ENCODE results near the gene ADAM22. TPM values are rescaled to one million over a fixed set of nuclear protein-coding genes. Genes with fewer than 3 reads are reported as not detected.

Gene ADAM22
- total RNA-seq, 4 donors from 2014 or later, result 0.53 to 2.7 (median 1.5) TPM

DNA sequence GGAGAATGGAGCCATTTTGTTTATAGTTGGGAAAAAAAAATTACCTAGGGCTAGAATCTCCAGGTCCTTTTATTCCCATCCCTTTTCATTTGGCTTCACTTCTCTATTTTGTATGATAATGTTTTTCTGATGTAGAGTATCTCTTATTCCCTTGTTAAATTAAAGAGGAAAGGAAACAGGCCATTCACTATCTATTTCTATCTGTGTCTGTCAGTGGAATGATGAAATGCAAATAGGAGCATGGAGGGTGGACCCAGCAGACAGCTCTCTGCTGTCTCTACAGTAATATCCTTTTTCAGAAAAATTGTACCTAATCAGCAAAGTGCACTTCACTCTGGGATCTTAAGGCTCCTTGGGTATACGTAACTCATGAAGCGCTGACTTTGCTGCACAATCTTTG is 149.8 kb downstream of the ADAM22 start:
- H3K36me3 ChIP-seq, result no peaks in the 10 kb centered on the region
- no peaks in the 10 kb centered on the region for H3K9me3 ChIP-seq
- WGBS, result 50% methylated on average over 2 of the region's 2 CpGs
- H3K27ac ChIP-seq, result no peak overlapping the region
- no peaks in the 10 kb centered on the region for H3K27me3 ChIP-seq
- no peaks in the 10 kb centered on the region for H3K4me1 ChIP-seq
- DNase-seq (ENCODE audit: low spot score in 2 of 2), result no peak
- TF ChIP-seq EP300 (IDR thresholded peaks at IDR 0.05) (no peak), POLR2AphosphoS5 (IDR thresholded peaks at IDR 0.05) (no peak), CTCF (IDR thresholded peaks at IDR 0.05) (no peak), POLR2A (IDR thresholded peaks at IDR 0.05) (no peak)
- H3K4me3 ChIP-seq, result no peak overlapping the region

GRCh38 chr7:88089561-88089960 is 155.5 kb downstream of the ADAM22 start:
- Histone ChIP-seq H3K27me3 (no peaks in the 10 kb centered on the region), H3K27ac (no peak overlapping the region), H3K4me1 (peaks cover 12% of the 10 kb centered on the region), H3K36me3 (no peaks in the 10 kb centered on the region), H3K9me3 (no peaks in the 10 kb centered on the region), H3K4me3 (no peak overlapping the region)
- no peak for DNase-seq (ENCODE audit: low spot score in 2 of 2)
- no peak for TF ChIP-seq CTCF (IDR thresholded peaks at IDR 0.05)
- WGBS, result 47% methylated on average over 1 of the region's 1 CpG

DNA sequence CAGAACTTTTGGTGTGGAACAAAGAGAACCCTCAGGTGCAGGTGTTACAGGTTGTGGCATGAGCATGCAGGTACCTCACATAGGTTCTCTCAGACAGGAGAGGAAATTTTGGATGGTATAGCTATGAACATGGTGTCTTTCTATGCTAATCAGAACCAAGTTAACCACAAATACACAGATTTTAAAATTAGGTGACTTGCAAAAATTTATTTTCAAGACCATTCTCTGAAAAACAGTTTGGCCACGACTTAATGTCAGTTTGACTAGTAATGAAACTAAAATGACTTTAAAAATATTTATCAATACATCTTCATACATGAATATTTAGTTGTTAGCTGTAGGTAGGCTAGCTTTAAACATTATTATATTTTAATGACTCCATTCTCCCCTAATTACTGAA is 156.2 kb downstream of the ADAM22 start:
- Histone ChIP-seq H3K27me3 (no peaks in the 10 kb centered on the region), H3K4me3 (no peak overlapping the region), H3K36me3 (no peaks in the 10 kb centered on the region), H3K4me1 (peaks cover 12% of the 10 kb centered on the region), H3K27ac (no peak overlapping the region), H3K9me3 (no peaks in the 10 kb centered on the region)
- DNase-seq (ENCODE audit: low spot score in 2 of 2), result no peak
- no peak for TF ChIP-seq POLR2A (IDR thresholded peaks at IDR 0.05)
- no peak for TF ChIP-seq CTCF (IDR thresholded peaks at IDR 0.05)
- TF ChIP-seq EP300 (IDR thresholded peaks at IDR 0.05), result no peak
- no peak for TF ChIP-seq POLR2AphosphoS5 (IDR thresholded peaks at IDR 0.05)
- WGBS, result 51% methylated on average over 1 of the region's 1 CpG

DNA sequence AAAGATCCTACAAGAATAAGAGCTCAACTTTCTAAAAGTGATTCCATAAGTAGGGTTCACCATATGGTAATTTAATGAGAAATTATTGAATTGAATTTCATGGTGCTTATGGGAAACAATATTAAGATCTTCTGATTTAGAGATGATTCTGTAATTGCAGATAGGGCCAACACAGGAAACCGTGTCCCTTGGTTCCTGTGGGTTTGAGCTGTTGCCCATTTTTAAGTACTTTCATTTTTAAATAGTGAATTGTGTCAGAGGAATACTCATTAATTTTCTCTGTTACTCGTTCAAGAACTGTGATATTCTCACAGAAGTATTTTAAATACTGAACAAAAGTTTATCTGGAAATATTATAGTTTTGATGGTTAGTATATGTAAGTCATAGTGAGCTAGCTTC is 156.6 kb downstream of the ADAM22 start:
- Histone ChIP-seq H3K4me1 (peaks cover 12% of the 10 kb centered on the region), H3K27me3 (no peaks in the 10 kb centered on the region), H3K36me3 (no peaks in the 10 kb centered on the region), H3K9me3 (no peaks in the 10 kb centered on the region), H3K4me3 (no peak overlapping the region), H3K27ac (no peak overlapping the region)
- DNase-seq (ENCODE audit: low spot score in 2 of 2), result no peak
- TF ChIP-seq EP300 (IDR thresholded peaks at IDR 0.05) (no peak), CTCF (IDR thresholded peaks at IDR 0.05) (no peak), POLR2AphosphoS5 (IDR thresholded peaks at IDR 0.05) (no peak), POLR2A (IDR thresholded peaks at IDR 0.05) (no peak)
- WGBS, result 10% methylated on average over 2 of the region's 2 CpGs

- H3K4me3 ChIP-seq, result no peak overlapping the region
- WGBS, result 59% methylated on average over 3 of the region's 3 CpGs
- no peaks in the 10 kb centered on the region for H3K27me3 ChIP-seq
- DNase-seq (ENCODE audit: low spot score in 2 of 2), result no peak
- H3K36me3 ChIP-seq, result no peaks in the 10 kb centered on the region
- TF ChIP-seq POLR2AphosphoS5 (IDR thresholded peaks at IDR 0.05), result no peak
- TF ChIP-seq CTCF (IDR thresholded peaks at IDR 0.05), result no peak
- no peak for TF ChIP-seq EP300 (IDR thresholded peaks at IDR 0.05)
- no peak for TF ChIP-seq POLR2A (IDR thresholded peaks at IDR 0.05)
- H3K4me1 ChIP-seq, result peaks cover 12% of the 10 kb centered on the region
- no peak overlapping the region for H3K27ac ChIP-seq
- no peaks in the 10 kb centered on the region for H3K9me3 ChIP-seq
These were observed 158.1 kb downstream of the ADAM22 start for GRCh38 chr7:88091988-88092675.
